ENCODE data around the gene PDE9A. TPM values are rescaled to one million over a fixed set of nuclear protein-coding genes. Genes with fewer than 3 reads are reported as not detected.

Gene PDE9A
- total RNA-seq, 1 donor from 2014 or later, result 31.4 TPM

DNA sequence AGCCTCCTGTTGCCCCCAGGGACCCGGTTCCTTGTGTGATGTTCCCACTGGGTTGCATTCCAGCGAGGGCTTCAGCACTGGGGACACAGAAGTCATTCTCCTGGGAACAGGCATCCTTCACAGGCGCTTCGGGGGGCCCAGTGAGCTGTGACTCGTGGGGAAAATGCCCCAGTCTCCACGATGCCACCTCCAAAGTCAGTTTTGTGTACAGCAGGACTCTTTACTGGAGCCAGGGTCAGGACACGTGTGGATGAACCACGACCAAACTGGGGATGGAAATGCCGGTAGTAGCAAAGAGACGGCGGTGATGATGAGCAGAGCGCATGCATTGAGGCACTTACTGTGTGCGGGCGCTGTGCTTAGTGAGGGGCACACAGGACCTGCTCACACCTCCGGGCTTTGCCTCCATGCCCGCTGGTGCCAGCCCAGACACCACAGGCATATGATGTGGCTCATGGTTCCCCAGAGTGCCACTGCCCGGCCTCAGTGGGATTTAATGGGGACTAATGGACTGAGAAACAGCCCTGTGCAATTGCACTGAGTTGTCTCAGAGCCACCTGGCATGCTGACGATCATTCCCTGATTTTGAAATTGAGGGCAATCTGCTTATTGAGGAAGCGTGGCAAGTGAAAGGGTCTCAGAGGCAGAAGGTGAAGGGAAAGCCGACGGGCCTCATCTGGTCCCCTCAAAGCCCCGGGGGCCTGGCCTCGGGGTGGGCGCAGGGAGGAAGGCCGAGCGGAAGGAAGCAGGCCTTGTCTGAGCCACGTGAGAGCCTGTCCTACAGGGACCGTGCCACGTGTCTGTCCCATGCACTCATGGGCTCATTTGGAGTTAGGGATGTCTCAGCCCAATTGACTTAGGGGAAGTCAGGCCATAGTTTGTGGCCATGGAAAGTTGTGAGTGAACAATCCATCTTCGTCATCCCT is 91.4 kb downstream of the PDE9A start:
- no peak overlapping the region for H3K4me3 Mint-ChIP-seq
- no peak for DNase-seq (ENCODE audit: low read depth, low spot score)
- peaks cover 17% of the 10 kb centered on the region for H3K4me1 Mint-ChIP-seq
- no peaks in the 10 kb centered on the region for H3K9me3 Mint-ChIP-seq
- no peak overlapping the region for H3K27ac Mint-ChIP-seq (ENCODE audit: unreplicated experiment)
- no peaks in the 10 kb centered on the region for H3K27me3 Mint-ChIP-seq (ENCODE audit: low read depth)
- no peak for TF ChIP-seq CTCF (conservative IDR thresholded peaks at IDR 0.05)
- no peaks in the 10 kb centered on the region for H3K36me3 Mint-ChIP-seq (ENCODE audit: low read depth)

- Mint-ChIP-seq H3K4me1 (peaks cover 17% of the 10 kb centered on the region), H3K36me3 (ENCODE audit: low read depth) (no peaks in the 10 kb centered on the region), H3K27ac (ENCODE audit: unreplicated experiment) (no peak overlapping the region), H3K9me3 (no peaks in the 10 kb centered on the region), H3K4me3 (no peak overlapping the region), H3K27me3 (ENCODE audit: low read depth) (no peaks in the 10 kb centered on the region)
- DNase-seq (ENCODE audit: low read depth, low spot score), result no peak
- no peak for TF ChIP-seq CTCF (conservative IDR thresholded peaks at IDR 0.05)
These were observed 92.3 kb downstream of the PDE9A start for GRCh38 chr21:42745511-42746239.

DNA sequence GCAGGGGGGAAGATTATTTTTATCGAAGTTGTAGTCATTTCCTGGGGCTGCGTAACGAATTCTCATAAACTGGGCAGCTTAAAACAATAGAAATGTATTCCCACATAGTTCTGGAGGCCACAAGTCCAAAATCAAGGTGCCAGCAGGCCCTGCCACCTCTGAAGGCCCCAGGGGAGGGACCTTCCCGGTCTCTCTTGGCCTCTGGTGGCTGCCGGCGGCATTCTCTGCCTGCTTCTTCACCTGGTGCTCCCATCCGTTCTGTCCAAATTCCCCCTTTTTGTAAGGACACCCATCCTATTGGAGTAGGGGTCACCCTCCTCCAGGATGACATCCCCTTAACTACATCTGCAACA is 92.8 kb downstream of the PDE9A start:
- H3K36me3 Mint-ChIP-seq (ENCODE audit: low read depth), result no peaks in the 10 kb centered on the region
- no peak for TF ChIP-seq CTCF (conservative IDR thresholded peaks at IDR 0.05)
- DNase-seq (ENCODE audit: low read depth, low spot score), result no peak
- H3K27me3 Mint-ChIP-seq (ENCODE audit: low read depth), result no peaks in the 10 kb centered on the region
- H3K9me3 Mint-ChIP-seq, result no peaks in the 10 kb centered on the region
- H3K4me1 Mint-ChIP-seq, result peaks cover 17% of the 10 kb centered on the region
- no peak overlapping the region for H3K4me3 Mint-ChIP-seq
- H3K27ac Mint-ChIP-seq (ENCODE audit: unreplicated experiment), result no peak overlapping the region

DNA sequence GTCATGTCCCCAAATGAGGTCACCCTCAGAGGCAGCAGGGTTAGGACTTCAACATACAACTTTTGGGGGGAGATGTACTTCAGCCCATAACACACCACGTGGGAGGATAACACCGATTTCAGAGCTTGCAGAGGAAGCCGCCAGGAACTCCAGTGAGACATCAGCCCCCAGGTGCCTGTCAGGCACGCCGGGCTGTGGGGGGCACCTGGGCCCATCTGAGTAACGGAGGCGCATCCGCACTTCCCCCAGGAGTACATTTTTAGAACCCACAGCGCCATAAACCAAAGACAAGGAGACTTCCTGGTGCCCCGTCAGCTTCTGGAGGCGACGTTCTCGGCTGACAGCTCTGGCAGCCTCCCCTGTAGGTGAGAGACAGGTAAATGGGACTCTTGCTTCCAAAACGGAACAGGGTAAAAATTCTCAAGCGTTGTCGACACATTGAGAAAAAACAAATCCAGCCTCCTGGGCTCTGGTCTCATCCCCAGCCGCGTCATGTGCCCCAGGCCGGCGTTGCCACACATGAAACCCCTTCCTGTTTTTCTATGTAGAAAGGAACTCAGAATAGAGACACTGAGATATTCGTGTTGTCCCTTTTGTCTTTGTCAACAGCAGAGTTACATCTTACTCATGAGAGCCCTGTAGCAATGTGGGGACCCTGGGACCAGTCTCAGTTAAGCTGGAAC is 93.3 kb downstream of the PDE9A start:
- H3K36me3 Mint-ChIP-seq (ENCODE audit: low read depth), result no peaks in the 10 kb centered on the region
- DNase-seq (ENCODE audit: low read depth, low spot score), result no peak
- no peak overlapping the region for H3K4me3 Mint-ChIP-seq
- H3K4me1 Mint-ChIP-seq, result peaks cover 17% of the 10 kb centered on the region
- H3K27me3 Mint-ChIP-seq (ENCODE audit: low read depth), result no peaks in the 10 kb centered on the region
- H3K9me3 Mint-ChIP-seq, result no peaks in the 10 kb centered on the region
- peak overlapping the region; percentile 87 for H3K27ac Mint-ChIP-seq (ENCODE audit: unreplicated experiment)
- TF ChIP-seq CTCF (conservative IDR thresholded peaks at IDR 0.05), result no peak

GRCh38 chr21:42747276-42747701 is 93.9 kb downstream of the PDE9A start:
- Mint-ChIP-seq H3K4me3 (no peak overlapping the region), H3K27ac (ENCODE audit: unreplicated experiment) (peak overlapping the region; percentile 87), H3K27me3 (ENCODE audit: low read depth) (no peaks in the 10 kb centered on the region), H3K9me3 (no peaks in the 10 kb centered on the region), H3K36me3 (ENCODE audit: low read depth) (no peaks in the 10 kb centered on the region), H3K4me1 (peaks cover 17% of the 10 kb centered on the region)
- no peak for DNase-seq (ENCODE audit: low read depth, low spot score)
- no peak for TF ChIP-seq CTCF (conservative IDR thresholded peaks at IDR 0.05)

Data from neural crest cell (in vitro differentiated cells).